GM12872 (cell line): ENCODE measurements around the gene TEKT1.

Source experiments
- CTCF ChIP-seq: IDR thresholded peaks from 3 replicates; pipeline ENCODE4 v1.5.1; 2011; ENCODE audit warnings: low read depth, mild to moderate bottlenecking, low read length, moderate library complexity; ENCODE audit not compliant: insufficient read depth

The TEKT1 gene

GRCh38 chr17:6796887-6797490 lies 34.5 kb downstream of the TEKT1 start:
- no peak for TF ChIP-seq CTCF

GRCh38 chr17:6796017-6796886 lies 35.3 kb downstream of the TEKT1 start:
- no peak for TF ChIP-seq CTCF

GRCh38 chr17:6793748-6794493 lies 37.6 kb downstream of the TEKT1 start:
- no peak for TF ChIP-seq CTCF

- no peak for TF ChIP-seq CTCF
Measured at GRCh38 chr17:6789146-6789545, 42.4 kb downstream of the TEKT1 start.

GRCh38 chr17:6787081-6787693 lies 44.3 kb downstream of the TEKT1 start:
- no peak for TF ChIP-seq CTCF

GRCh38 chr17:6786618-6787017 lies 44.9 kb downstream of the TEKT1 start:
- TF ChIP-seq CTCF, result no peak

GRCh38 chr17:6782244-6782643 lies 49.3 kb downstream of the TEKT1 start:
- TF ChIP-seq CTCF, result no peak
